GM12892 (cell line): ENCODE measurements around the gene SLC26A6.

Source experiments
- POLR2A ChIP-seq: IDR thresholded peaks from 2 replicates; pipeline ENCODE4 v1.6.1; 2011; ENCODE audit warnings: low read depth, low read length, control low read depth
- POLR2AphosphoS5 ChIP-seq: IDR thresholded peaks from 2 replicates; pipeline ENCODE4 v1.6.1; 2011; ENCODE audit warnings: low read depth, low read length, control low read depth
- TAF1 ChIP-seq: IDR thresholded peaks from 2 replicates; pipeline ENCODE4 v1.6.1; 2011; ENCODE audit warnings: low read depth, mild to moderate bottlenecking, control low read depth, low read length, borderline replicate concordance

DNA sequence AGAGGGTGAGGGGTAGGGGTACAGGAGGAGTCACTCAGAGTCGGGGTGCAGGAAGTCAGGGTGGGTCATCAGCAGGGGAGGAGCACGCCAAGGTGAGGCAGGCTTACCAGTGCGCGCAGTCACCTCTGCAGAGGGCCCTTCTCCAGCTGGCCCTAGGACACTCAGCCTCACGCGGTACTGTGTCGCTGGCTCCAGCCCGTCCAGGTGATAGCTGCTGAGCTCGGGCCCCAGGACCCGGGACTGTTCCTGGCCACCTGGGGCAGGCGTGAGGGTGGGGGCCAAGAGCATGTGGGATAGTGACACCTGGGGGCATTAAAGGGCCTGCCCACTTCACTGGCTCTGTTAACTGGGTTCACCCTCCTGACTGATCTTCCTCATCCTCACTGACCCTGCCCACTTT lies 47.6 kb downstream of the SLC26A6 start:
- TF ChIP-seq POLR2A (no peak), TAF1 (no peak), POLR2AphosphoS5 (no peak)
